BLaER1 (cell line): ENCODE results near the gene UCHL1.
A peak's percentile ranks its signal among the peaks of the same experiment; 100 is the strongest.

ENCODE experiments used
- H3K27ac ChIP-seq: shearing (Covaris generic); formaldehyde crosslinking; 2 replicates; pipeline ENCODE4 v1.8.1; 2022
- H3K27me3 ChIP-seq: shearing (Covaris generic); formaldehyde crosslinking; 2 replicates; pipeline ENCODE4 v1.8.1; 2022
- H3K36me3 ChIP-seq: shearing (Covaris generic); formaldehyde crosslinking; 2 replicates; pipeline ENCODE4 v1.8.1; 2022
- H3K4me1 ChIP-seq: shearing (Covaris generic); formaldehyde crosslinking; 2 replicates; pipeline ENCODE4 v1.8.1; 2022
- H3K4me2 ChIP-seq: shearing (Covaris generic); formaldehyde crosslinking; 2 replicates; pipeline ENCODE4 v1.8.1; 2022
- H3K4me3 ChIP-seq: shearing (Covaris generic); formaldehyde crosslinking; 2 replicates; pipeline ENCODE4 v1.8.1; 2022
- H3K9ac ChIP-seq: shearing (Covaris generic); formaldehyde crosslinking; 2 replicates; pipeline ENCODE4 v1.8.1; 2022
- H3K9me3 ChIP-seq: shearing (Covaris generic); formaldehyde crosslinking; 2 replicates; pipeline ENCODE4 v1.8.1; 2022
- H4K20me1 ChIP-seq: shearing (Covaris generic); formaldehyde crosslinking; 2 replicates; pipeline ENCODE4 v1.8.1; 2022
- Cebpa-rat ChIP-seq: shearing (Covaris generic); IDR thresholded peaks from 2 replicates; pipeline ENCODE4 v1.8.1; 2022

UCHL1 gene

DNA sequence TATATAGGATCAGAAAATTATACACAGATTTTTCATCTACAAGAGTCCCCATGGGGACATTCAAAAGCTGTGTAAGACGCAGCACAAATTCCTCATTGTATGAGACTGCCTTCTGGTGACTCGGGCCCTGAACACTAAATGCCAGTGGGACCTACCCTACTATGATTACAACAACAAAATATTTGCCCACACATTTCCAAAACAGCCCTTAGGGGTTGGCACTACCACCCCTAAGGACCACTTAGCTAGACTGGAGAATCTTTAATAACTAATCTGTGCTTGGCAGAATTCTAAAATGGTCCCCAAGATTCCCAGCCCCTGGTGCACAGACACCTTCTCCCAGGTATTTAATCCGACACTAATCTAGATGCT is 29.1 kb downstream of the UCHL1 start:
- H3K4me1 ChIP-seq, result no peaks in the 10 kb centered on the region
- no peaks in the 10 kb centered on the region for H4K20me1 ChIP-seq
- H3K36me3 ChIP-seq, result no peaks in the 10 kb centered on the region
- no peak overlapping the region for H3K4me2 ChIP-seq
- peaks cover 22% of the 10 kb centered on the region for H3K9me3 ChIP-seq
- H3K27me3 ChIP-seq, result no peaks in the 10 kb centered on the region
- no peak for TF ChIP-seq Cebpa-rat
- no peak overlapping the region for H3K4me3 ChIP-seq
- H3K9ac ChIP-seq, result no peak overlapping the region
- no peak overlapping the region for H3K27ac ChIP-seq

- no peak overlapping the region for H3K27ac ChIP-seq
- no peak overlapping the region for H3K4me2 ChIP-seq
Observed at GRCh38 chr4:41287005-41287404, 30.3 kb downstream of the UCHL1 start.

DNA sequence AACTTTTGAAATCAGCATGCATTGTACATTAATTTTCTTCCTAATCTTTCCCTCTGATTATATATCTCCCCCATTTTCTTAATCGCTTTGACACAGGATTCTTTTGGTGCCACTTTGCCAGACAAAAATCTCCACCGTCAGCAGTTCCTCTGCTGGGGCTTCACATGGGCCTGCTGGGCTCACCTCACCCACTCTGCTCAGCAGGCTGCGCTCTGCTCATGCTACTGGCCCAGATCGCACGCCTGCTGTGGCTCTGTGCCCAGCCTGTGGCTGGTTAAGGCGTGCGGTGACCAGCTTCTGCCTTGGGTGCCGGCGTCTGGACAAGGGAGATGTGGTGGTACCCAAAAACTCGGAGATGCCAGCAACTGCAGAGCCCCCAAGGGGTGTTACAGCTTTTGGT is 31.1 kb downstream of the UCHL1 start:
- H3K4me2 ChIP-seq, result no peak overlapping the region
- H3K9me3 ChIP-seq, result peaks cover 27% of the 10 kb centered on the region
- H4K20me1 ChIP-seq, result no peaks in the 10 kb centered on the region
- no peak for TF ChIP-seq Cebpa-rat
- no peak overlapping the region for H3K4me3 ChIP-seq
- no peaks in the 10 kb centered on the region for H3K36me3 ChIP-seq
- H3K4me1 ChIP-seq, result no peaks in the 10 kb centered on the region
- no peak overlapping the region for H3K27ac ChIP-seq
- H3K27me3 ChIP-seq, result no peaks in the 10 kb centered on the region
- no peak overlapping the region for H3K9ac ChIP-seq

More at GRCh38 chr4:41287005-41287404, 30.3 kb downstream of the UCHL1 start:
- H4K20me1 ChIP-seq, result no peaks in the 10 kb centered on the region
- no peak overlapping the region for H3K4me3 ChIP-seq
- no peaks in the 10 kb centered on the region for H3K4me1 ChIP-seq
- no peak for TF ChIP-seq Cebpa-rat
- peaks cover 22% of the 10 kb centered on the region for H3K9me3 ChIP-seq
- H3K9ac ChIP-seq, result no peak overlapping the region
- no peaks in the 10 kb centered on the region for H3K36me3 ChIP-seq
- no peaks in the 10 kb centered on the region for H3K27me3 ChIP-seq

DNA sequence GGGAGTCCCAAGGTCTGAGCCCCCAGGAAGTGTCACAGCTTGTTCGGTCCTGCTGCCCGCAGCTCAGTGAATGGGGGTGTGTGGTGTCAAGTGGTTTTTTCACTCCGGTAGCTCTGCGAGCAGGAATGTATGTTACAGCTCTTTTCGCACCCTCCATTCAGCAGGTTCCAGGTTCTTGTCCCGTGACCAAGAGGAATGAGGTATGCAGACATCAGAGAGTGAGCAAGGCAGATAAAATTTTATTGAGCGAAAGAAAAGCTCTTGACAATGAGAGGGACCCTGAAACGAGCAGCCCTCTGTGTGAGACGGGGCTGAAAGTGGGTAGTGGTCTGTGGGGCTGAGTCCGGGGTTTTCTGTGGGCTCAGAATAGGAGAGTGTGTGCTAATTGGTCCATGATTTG is 31.5 kb downstream of the UCHL1 start:
- no peaks in the 10 kb centered on the region for H3K27me3 ChIP-seq
- H3K4me2 ChIP-seq, result no peak overlapping the region
- H3K27ac ChIP-seq, result no peak overlapping the region

DNA sequence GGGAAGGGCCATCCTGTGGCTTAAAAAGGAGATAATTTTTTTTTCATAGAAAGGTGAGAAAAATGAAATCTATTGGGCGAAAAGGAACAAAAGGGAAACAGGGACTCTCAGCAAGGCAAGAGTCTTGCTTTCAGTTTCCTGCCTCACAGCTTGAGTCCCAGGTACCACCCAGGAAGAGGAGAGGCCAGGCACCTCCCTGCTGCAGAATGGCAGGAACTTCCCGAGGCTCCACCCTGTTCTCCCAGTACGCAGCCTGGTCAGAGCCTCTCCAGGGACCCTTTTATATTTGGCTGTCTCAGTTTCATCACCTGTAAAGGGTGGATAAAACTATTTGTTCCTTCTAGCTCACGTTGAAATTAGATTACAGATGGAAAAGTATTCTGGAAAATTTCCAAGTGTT is 33.8 kb downstream of the UCHL1 start:
- H3K4me2 ChIP-seq, result no peak overlapping the region
- H3K4me3 ChIP-seq, result no peak overlapping the region
- H3K36me3 ChIP-seq, result no peaks in the 10 kb centered on the region
- no peaks in the 10 kb centered on the region for H3K27me3 ChIP-seq
- no peak for TF ChIP-seq Cebpa-rat
- peaks cover 54% of the 10 kb centered on the region for H3K9me3 ChIP-seq
- no peak overlapping the region for H3K9ac ChIP-seq
- no peaks in the 10 kb centered on the region for H3K4me1 ChIP-seq
- no peaks in the 10 kb centered on the region for H4K20me1 ChIP-seq
- no peak overlapping the region for H3K27ac ChIP-seq

More for the DNA sequence above, 31.5 kb downstream of the UCHL1 start:
- Histone ChIP-seq H3K4me3 (no peak overlapping the region), H3K9me3 (peaks cover 31% of the 10 kb centered on the region), H3K4me1 (no peaks in the 10 kb centered on the region), H3K36me3 (no peaks in the 10 kb centered on the region), H4K20me1 (no peaks in the 10 kb centered on the region), H3K9ac (no peak overlapping the region)
- TF ChIP-seq Cebpa-rat, result no peak

- no peaks in the 10 kb centered on the region for H3K27me3 ChIP-seq
- no peak for TF ChIP-seq Cebpa-rat
- no peak overlapping the region for H3K4me2 ChIP-seq
- H3K4me3 ChIP-seq, result peak overlapping the region; percentile 8; the same call in 1 of the 2 replicates
- H4K20me1 ChIP-seq, result no peaks in the 10 kb centered on the region
- peaks cover 37% of the 10 kb centered on the region for H3K9me3 ChIP-seq
- H3K4me1 ChIP-seq, result no peaks in the 10 kb centered on the region
- H3K36me3 ChIP-seq, result no peaks in the 10 kb centered on the region
- no peak overlapping the region for H3K9ac ChIP-seq
- H3K27ac ChIP-seq, result no peak overlapping the region
Observed at GRCh38 chr4:41294445-41295062, 37.8 kb downstream of the UCHL1 start.

GRCh38 chr4:41296995-41297394 is 40.3 kb downstream of the UCHL1 start:
- Histone ChIP-seq H3K27ac (no peak overlapping the region), H3K4me1 (no peaks in the 10 kb centered on the region), H3K9me3 (peaks cover 35% of the 10 kb centered on the region), H3K36me3 (no peaks in the 10 kb centered on the region), H3K4me3 (no peak overlapping the region), H3K9ac (no peak overlapping the region), H4K20me1 (no peaks in the 10 kb centered on the region), H3K27me3 (no peaks in the 10 kb centered on the region), H3K4me2 (no peak overlapping the region)
- TF ChIP-seq Cebpa-rat, result no peak

GRCh38 chr4:41297832-41298231 is 41.1 kb downstream of the UCHL1 start:
- Histone ChIP-seq H3K4me3 (no peak overlapping the region), H3K4me1 (no peaks in the 10 kb centered on the region)
- TF ChIP-seq Cebpa-rat, result no peak

GRCh38 chr4:41299486-41299885 is 42.8 kb downstream of the UCHL1 start:
- Histone ChIP-seq H3K27me3 (no peaks in the 10 kb centered on the region), H3K4me2 (no peak overlapping the region), H4K20me1 (no peaks in the 10 kb centered on the region), H3K9me3 (peaks cover 14% of the 10 kb centered on the region), H3K4me1 (peaks cover 12% of the 10 kb centered on the region), H3K4me3 (no peak overlapping the region), H3K27ac (no peak overlapping the region), H3K9ac (no peak overlapping the region), H3K36me3 (no peaks in the 10 kb centered on the region)
- no peak for TF ChIP-seq Cebpa-rat

More at GRCh38 chr4:41297832-41298231, 41.1 kb downstream of the UCHL1 start:
- no peaks in the 10 kb centered on the region for H4K20me1 ChIP-seq
- no peaks in the 10 kb centered on the region for H3K27me3 ChIP-seq
- H3K4me2 ChIP-seq, result no peak overlapping the region
- no peaks in the 10 kb centered on the region for H3K36me3 ChIP-seq
- H3K27ac ChIP-seq, result no peak overlapping the region
- no peak overlapping the region for H3K9ac ChIP-seq
- H3K9me3 ChIP-seq, result peaks cover 30% of the 10 kb centered on the region

DNA sequence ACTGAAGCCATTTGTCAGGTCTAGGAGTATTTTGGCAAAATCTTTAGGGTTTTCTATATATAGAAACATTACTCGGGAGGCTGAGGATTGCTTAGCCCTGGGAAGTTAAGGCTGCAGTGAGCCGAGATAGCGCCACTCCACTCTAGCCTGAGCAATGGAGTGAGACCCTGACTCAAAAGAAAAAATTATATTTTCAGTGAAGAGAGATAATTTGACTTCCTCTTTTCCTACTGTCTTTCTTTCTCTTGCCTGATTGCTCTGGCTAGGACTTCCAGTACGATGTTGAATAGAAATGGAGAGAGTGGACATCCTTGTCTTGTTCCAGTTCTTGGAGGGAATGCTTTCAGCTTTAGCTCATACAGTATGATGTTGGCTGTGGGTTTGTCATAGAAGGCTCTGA is 44.4 kb downstream of the UCHL1 start:
- Histone ChIP-seq H3K4me1 (peaks cover 14% of the 10 kb centered on the region), H3K9me3 (no peaks in the 10 kb centered on the region), H4K20me1 (no peaks in the 10 kb centered on the region), H3K4me2 (no peak overlapping the region), H3K27ac (no peak overlapping the region), H3K9ac (no peak overlapping the region), H3K36me3 (no peaks in the 10 kb centered on the region), H3K27me3 (no peaks in the 10 kb centered on the region), H3K4me3 (no peak overlapping the region)
- TF ChIP-seq Cebpa-rat, result no peak
